HL-60/S4 treated with phorbol 12-myristate 13-acetate at 8.2 ng/mL for 4 days and 3 days (cell line): ENCODE results near the gene CGB2.
"Not testable (repeated sequence)": the region's sequence is repeated elsewhere in the genome, so short reads cannot be mapped to it uniquely, and the experiment has no call there.

Experiments
- in situ Hi-C: fragments of 300-500 bp; cut with MboI; formaldehyde crosslinking; loops from 2 replicates; pipeline ENCODE4 v1.15.0; 2022; ENCODE audit warnings: low sequenced_read_pairs

The CGB2 gene

DNA sequence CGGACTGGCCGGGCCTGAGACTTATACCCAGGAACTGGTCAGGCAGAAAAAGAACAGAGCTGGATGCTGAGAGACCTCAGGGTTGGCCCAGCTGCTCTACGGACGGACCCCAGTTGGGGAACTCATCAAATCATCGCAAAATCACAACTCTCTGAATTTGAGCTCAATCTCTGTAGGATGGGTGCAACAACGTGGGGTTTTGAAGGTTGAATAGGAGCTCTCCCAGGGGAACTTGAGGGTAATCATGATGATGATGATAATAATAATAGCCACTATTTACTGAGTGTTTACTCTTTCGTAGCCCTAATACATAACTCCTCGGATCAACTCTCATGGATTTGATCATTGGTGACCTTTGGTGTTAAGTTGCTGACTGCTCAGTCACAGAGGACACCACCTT is 1.4 kb upstream of the CGB2 start:
- in situ Hi-C loops = not testable (repeated sequence)

DNA sequence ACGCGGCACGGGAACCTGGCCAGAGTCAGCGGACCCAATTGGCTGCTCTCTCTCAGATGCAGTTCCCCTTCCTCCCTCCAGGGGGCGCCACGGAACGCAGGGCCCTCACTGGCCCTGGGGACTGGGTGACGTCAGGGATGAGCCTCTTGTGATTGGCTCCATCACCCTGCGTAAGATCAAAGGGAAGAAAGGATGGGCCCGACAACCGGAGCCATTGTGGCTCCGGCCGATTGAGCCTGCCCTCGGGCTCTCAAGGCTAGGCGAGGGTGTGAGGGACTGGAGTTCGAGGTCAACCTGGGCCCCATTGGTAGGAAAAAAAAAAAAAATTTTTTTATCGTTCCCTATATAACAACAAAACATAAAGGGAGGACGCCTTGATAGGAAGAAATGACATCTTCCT is 5.1 kb downstream of the CGB2 start, which contains the start of gene CGB1:
CGB1 (minus strand) TSS at position 81 of the 400 bp plus-strand sequence. CDS start 184 bp downstream, outside the sequence.
- in situ Hi-C loops = not testable (repeated sequence)

DNA sequence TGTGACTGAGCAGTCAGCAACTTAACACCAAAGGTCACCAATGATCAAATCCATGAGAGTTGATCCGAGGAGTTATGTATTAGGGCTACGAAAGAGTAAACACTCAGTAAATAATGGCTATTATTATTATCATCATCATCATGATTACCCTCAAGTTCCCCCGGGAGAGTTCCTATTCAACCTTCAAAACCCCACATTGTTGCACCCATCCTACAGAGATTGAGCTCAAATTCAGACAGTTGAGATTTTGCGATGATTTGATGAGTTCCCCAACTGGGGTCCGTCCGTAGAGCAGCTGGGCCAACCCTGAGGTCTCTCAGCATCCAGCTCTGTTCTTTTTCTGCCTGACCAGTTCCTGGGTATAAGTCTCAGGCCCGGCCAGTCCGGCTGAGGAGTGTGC is 6.4 kb downstream of the CGB2 start:
- in situ Hi-C loops = not testable (repeated sequence)

DNA sequence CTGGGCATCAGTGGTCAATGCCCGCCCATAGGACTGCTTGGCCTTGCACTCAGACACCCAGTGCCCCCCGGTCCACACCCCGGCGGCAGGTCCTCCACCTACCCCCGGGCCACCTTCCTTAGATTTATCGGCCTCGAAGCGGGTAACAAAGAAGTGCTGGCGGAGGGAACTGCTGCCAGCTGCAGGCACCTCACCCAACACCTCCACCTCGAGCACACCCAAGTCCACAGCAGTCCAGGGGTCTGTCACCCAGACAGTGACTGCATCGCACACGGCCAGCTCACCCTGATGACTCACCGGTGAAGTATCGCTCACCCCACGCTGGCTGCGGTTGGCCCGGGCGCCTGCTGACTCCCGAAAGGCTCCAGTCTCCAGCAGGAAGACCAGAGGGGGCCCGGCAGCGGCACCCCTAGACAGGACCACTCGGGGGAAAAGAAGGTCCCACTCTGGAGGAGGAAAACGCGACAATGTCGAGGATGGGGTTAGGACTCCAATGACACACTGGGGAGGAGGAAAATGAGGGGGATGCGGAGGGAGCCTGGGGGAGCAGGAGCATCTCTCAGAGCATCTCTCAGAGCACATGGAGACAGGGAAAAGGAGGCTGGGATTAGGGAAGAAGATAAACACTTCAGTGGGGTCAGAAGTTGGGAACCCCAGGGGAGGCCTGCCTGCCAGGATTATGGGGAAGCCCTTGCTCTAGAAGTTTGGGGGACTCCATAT is 7.0 kb downstream of the CGB2 start:
- in situ Hi-C loops = not testable (repeated sequence)

DNA sequence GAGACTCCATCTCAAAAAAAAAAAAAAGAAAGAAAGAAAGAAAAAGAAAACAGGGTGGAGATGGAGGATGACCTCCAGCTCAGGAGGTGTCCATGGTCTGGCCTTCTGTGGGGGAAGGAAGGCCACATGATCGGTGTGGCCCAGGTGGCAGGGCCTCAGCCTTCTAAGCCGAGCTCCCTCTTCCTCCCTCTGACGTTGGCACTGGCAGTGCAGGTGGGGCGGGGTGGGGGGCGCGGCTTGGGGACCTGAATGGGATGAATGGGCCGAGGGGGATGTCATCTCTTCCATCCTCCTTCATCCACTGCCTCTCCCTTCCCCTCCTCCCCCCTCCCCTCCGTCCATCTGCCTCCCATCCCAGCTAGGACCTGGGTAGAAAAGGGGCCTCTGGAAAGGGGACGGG is 8.0 kb downstream of the CGB2 start:
- in situ Hi-C loops = not testable (repeated sequence)

DNA sequence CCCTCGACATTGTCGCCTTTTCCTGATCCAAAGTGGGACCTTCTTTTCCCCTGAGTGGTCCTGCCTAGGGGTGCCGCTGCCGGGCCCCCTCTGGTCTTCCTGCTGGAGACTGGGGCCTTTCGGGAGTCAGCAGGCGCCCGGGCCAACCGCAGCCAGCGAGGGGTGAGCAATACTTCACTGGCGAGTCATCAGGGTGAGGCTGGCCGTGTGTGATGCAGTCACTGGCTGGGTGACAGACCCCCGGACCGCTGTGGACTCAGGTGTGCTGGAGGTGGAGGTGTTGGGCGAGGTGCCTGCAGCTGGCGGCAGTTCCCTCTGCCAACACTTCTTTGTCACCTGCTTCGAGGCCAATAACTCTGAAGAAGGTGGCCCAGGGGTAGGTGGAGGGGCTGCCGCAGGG is 10.5 kb downstream of the CGB2 start:
- in situ Hi-C loops = no loop called here

DNA sequence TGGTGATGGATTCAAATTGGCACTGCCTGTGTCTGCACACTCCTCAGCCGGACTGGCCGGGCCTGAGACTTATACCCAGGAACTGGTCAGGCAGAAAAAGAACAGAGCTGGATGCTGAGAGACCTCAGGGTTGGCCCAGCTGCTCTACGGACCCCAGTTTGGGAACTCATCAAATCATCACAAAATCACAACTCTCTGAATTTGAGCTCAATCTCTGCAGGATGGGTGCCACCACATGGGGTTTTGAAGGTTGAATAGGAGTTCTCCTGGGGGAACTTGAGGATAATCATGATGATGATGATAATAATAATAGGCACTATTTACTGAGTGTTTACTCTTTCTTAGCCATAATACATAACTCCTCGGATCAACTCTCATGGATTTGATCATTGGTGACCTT is 11.0 kb downstream of the CGB2 start:
- in situ Hi-C loops = not testable (repeated sequence)

DNA sequence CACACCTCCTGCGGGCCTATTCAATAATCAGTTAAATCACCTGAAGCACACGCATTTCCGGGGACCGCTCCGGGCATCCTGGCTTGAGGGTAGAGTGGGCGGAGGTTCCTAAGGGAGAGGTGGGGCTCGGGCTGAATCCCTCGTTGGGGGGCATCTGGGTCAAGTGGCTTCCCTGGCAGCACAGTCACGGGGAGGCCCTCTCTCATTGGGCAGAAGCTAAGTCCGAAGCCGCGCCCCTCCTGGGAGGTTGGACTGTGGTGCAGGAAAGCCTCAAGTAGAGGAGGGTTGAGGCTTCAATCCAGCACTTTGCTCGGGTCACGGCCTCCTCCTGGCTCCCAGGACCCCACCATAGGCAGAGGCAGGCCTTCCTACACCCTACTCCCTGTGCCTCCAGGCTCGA is 11.9 kb downstream of the CGB2 start, which contains the start of gene CGB5:
CGB5 (plus strand) TSS at position 301 of the 400 bp plus-strand sequence. CDS start 362 bp downstream, outside the sequence.
- in situ Hi-C loops = not testable (repeated sequence)

DNA sequence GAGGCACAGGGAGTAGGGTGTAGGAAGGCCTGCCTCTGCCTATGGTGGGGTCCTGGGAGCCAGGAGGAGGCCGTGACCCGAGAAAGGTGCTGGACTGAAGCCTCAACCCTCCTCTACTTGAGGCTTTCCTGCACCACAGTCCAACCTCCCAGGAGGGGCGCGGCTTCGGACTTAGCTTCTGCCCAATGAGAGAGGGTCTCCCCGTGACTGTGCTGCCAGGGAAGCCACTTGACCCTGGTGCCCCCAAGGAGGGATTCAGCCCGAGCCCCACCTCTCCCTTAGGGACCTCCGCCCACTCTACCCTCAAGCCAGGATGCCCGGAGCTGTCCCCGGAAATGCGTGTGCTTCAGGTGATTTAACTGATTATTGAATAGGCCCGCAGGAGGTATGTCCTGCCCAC is 17.3 kb downstream of the CGB2 start, which contains the start of gene CGB8:
CGB8 (minus strand) TSS at position 101 of the 400 bp plus-strand sequence. CDS start 372 bp downstream, outside the sequence.
- in situ Hi-C loops = not testable (repeated sequence)

DNA sequence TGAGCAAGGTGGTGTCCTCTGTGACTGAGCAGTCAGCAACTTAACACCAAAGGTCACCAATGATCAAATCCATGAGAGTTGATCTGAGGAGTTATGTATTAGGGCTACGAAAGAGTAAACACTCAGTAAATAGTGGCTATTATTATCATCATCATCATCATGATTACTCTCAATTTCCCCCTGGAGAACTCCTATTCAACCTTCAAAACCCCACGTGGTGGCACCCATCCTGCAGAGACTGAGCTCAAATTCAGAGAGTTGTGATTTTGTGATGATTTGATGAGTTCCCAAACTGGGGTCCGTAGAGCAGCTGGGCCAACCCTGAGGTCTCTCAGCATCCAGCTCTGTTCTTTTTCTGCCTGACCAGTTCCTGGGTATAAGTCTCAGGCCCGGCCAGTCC is 18.1 kb downstream of the CGB2 start:
- in situ Hi-C loops = not testable (repeated sequence)

DNA sequence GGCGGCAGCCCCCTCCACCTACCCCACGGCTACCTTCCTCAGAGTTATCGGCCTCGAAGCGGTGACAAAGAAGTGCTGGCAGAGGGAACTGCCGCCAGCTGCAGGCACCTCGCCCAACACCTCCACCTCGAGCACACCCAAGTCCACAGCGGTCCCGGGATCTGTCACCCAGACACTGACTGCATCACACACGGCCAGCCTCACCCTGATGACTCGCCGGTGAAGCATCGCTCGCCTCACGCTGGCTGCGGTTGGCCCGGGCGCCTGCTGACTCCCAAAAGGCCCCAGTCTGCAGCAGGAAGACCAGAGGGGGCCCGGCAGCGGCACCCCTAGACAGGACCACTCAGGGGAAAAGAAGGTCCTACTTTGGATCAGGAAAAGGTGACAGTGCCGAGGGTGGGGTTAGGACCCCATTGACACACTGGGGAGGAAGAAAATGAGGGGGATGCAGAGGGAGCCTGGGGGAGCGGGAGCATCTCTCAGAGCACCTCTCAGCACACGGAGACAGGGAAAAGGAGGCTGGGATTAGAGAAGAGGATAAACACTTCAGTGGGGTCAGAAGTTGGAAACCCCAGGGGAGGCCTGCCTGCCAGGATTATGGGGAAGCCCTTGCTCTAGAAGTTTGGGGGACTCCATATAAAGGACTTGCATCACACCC is 18.8 kb downstream of the CGB2 start:
- in situ Hi-C loops = not testable (repeated sequence)

DNA sequence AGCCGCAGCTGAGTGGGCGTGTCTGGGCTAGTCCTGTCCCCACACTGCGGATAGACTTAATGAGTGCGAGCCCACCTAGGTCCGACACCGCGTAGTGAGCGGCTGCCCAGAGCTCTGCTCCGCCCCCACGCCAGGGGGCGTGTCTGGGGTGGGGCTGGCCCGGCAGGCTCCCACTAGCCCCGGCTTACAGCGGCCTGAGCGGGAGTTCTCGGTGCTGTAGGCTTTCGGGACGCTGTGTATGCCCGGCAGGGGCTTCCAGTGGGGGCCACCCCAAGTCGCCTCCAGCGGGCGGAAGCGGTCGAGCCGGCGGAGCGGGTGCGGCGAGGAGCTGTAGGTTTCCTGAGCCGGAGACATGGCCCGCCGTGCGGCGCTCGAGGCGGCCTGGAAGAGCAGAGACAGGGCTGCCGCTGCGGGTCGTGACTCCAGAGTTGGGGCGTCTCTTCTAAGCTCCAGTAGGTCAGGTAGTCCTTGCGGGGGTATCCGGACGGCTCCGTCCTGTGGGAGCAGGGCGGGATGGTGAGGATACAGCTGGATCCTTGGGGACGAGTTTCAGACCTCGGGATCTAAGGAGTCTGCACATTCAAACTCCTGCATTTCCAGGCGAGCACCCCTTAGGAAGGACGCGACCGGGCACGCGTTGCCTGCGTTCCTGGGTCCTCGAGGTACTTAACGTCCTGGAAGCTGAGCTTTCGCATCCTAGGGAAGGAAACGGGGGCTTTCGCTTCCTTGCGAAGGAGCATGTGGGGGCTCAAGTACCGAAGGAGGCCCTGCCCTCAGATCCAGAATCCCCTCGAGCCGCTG is 24.6 kb downstream of the CGB2 start:
- in situ Hi-C loops = no loop called here

DNA sequence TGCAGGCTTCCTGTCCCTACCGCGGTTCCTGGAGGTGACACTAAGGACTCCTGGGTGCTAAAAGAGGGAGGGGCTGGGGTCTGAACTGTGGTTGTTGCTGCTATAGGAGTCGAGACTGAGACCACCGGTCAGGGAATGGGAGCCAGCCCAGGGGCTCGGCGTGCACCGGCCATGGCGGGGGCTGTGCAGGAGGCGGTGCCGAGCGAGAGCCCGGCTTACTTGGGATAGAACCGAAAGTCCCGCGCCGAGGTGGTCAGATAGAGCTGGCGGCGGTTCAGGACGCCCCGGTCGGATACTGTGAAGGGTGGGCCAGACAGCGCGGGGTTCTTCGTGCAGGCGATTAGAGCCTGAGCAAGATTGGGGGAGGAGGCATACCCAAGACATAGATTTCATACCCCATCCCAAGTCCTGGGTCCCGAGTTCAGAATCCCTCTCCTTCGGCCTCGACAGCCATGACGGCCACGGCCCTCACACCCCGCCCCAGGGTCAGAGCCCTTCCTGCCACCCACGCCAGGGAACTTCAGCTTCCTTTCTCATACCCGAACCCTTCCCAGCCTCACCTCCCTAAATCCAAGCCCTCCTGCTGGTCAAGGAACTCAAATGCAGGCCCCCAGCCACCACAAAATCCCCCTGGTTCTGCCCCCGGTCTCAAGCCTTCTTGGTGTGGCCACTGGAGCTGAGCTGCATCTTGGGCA is 25.4 kb downstream of the CGB2 start:
- in situ Hi-C loops = not testable (repeated sequence)

DNA sequence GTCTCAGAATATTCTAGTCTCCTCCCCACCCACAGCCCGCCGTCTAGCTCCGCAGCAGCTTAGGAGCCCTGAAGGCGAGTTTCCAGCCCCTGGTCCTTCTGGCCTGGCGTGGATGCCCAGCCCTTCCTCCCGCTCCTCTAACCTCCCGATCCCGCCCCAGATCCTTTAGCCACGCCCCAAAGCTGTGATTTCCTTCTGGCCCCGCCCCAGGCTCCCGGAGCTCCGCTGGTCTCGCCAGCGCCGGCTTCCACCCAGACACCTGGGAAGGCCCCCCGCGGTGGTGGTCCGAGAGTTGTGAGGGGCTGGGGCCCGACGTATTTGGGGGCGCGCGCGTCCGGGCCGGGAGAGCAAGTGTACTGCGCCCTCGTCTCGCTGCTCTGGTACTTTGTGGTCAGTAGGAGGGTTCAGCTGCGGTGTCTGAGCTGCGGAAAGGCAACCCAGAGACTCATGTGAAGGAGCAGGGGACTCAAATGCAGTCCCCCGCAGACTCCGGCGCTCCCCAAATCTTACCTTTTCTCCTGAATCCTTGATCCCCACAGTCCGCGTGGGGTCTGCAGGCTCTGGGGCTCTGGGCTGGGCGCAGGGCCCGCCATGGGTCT is 26.0 kb downstream of the CGB2 start, which contains the start of gene CGB7:
CGB7 (minus strand) TSS at position 114 of the 599 bp plus-strand sequence. CDS start 2,374 bp downstream, outside the sequence.
- in situ Hi-C loops = no loop called here

DNA sequence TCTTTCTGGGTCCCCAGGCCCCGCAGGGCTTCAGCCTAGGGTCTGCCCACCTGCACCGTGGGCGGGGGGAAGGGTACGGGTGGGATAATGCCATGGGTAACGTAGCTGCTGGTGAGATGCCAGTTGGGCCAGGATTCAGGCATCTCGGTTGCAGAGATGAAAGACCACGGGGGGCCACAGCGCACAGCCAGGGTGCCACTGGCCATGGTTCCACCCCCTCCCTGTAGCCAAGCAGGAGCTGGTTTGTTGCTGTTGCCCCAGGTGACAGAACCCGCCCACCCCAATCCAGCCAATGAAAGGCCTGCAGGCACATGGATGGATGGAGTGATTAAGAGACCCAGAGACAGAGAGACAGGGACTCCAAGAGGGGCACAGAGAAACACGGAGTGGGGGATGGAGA is 26.9 kb downstream of the CGB2 start:
- in situ Hi-C loops = no loop called here

DNA sequence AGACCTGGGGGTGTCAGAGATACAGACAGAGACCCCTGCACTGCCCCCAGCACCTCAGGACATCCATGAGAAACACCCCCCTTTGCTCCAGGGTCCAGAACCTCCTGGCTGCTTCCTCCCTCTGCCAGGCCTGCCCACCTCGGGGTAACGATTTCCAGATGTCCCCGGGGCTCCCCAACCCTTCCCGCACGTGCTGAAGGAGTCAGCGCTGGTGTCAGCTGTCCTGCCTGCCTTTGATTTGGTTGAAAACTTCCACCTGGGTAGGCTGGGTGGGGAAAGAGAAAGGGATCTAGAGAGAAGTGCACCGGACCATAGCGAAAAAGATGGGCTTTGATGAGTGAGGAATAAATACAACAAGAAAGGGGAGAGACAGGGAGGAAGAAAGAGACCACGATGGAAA is 27.4 kb downstream of the CGB2 start:
- in situ Hi-C loops = no loop called here

DNA sequence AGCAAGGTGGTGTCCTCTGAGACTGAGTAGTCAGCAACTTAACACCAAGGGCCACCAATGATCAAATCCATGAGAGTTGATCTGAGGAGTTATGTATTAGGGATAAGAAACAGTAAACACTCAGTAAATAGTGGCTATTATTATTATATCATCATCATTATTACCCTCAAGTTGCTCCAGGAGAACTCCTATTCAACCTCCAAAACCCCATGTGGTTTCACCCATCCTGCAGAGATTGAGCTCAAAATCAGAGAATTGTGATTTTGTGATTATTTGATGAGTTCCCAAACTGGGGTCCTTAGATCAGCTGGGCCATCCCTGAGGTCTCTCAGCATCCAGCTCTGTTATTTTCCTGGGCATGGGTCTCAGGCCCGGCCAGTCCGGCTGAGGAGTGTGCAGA is 29.3 kb downstream of the CGB2 start:
- in situ Hi-C loops = no loop called here

DNA sequence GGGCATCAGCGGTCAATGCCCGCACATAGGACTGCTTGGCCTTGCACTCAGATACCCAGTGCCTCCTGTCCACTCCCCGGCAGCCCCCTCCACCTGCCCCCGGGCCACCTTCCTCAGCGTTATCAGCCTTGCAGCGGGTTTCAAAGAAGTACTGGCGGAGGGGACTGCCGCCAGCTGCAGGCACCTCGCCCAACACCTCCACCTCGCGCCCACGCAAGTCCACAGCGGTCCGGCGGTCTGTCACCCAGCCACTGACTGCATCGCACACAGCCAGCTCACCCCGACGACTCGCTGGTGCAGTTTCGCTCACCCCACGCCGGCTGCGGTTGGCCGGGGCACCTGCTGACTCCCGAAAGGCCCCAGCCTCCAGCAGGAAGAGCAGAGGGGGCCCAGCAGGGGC is 29.8 kb downstream of the CGB2 start:
- in situ Hi-C loops = no loop called here

DNA sequence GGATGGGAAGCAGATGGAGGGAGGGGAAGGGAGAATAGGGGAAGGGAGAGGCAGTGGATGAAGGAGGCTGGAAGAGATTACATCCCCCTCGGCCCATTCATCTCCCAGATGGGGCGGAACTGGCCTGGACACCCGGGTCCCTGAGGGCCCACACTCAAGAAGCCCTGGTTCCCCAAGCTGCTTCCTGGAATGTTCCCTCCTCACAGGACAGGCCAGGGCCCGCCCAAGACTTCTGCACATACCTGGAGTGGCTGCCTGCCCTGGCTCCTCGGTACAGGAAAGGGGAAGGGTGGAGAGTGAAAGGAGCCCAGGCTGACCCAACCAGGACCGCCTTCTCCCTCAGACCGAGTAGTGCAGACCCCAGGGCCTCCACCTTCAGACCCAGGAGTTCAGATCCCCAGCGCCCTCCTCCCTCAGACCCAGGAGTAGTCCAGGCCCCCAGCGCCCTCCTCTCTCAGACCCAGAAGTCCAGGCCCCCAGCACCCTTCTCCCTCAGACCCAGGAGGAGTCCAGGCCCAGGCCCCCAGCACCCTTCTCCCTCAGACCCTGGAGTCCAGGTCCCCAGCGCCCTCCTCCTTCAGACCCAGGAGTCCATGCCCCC is 32.4 kb downstream of the CGB2 start:
- in situ Hi-C loops = no loop called here
